Measurements from ENCODE around the gene SAC3D1. TPM values are rescaled to one million over a fixed set of nuclear protein-coding genes. Genes with fewer than 3 reads are reported as not detected.
"Not testable (repeated sequence)": the region's sequence is repeated elsewhere in the genome, so short reads cannot be mapped to it uniquely, and the experiment has no call there.

Gene SAC3D1
- total RNA-seq, 1 donor from 2014 or later, result 25.5 TPM

- no peaks in the 10 kb centered on the region for H3K36me3 ChIP-seq (ENCODE audit: control insufficient read depth, insufficient read depth, low read length)
- no peak for DNase-seq (ENCODE audit: low read depth)
- no peak overlapping the region for H3K4me3 ChIP-seq (ENCODE audit: low read depth, low read length)
- TF ChIP-seq, protein P1, sequence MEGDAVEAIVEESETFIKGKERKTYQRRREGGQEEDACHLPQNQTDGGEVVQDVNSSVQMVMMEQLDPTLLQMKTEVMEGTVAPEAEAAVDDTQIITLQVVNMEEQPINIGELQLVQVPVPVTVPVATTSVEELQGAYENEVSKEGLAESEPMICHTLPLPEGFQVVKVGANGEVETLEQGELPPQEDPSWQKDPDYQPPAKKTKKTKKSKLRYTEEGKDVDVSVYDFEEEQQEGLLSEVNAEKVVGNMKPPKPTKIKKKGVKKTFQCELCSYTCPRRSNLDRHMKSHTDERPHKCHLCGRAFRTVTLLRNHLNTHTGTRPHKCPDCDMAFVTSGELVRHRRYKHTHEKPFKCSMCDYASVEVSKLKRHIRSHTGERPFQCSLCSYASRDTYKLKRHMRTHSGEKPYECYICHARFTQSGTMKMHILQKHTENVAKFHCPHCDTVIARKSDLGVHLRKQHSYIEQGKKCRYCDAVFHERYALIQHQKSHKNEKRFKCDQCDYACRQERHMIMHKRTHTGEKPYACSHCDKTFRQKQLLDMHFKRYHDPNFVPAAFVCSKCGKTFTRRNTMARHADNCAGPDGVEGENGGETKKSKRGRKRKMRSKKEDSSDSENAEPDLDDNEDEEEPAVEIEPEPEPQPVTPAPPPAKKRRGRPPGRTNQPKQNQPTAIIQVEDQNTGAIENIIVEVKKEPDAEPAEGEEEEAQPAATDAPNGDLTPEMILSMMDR (IDR thresholded peaks at IDR 0.05; ENCODE audit: insufficient read depth, low read length, poor library complexity, severe bottlenecking), result no peak
- H3K27me3 ChIP-seq (ENCODE audit: control insufficient read depth, insufficient read depth, low read length), result no peaks in the 10 kb centered on the region
These were observed 42.1 kb upstream of the SAC3D1 start for GRCh38 chr11:64998690-64999431.

GRCh38 chr11:64999478-64999877, 41.5 kb upstream of the SAC3D1 start:
- no peak for DNase-seq (ENCODE audit: low read depth)
- Histone ChIP-seq H3K36me3 (ENCODE audit: control insufficient read depth, insufficient read depth, low read length) (no peaks in the 10 kb centered on the region), H3K27me3 (ENCODE audit: control insufficient read depth, insufficient read depth, low read length) (no peaks in the 10 kb centered on the region), H3K4me3 (ENCODE audit: low read depth, low read length) (no peak overlapping the region)
- TF ChIP-seq, protein P1 (IDR thresholded peaks at IDR 0.05; ENCODE audit: insufficient read depth, low read length, poor library complexity, severe bottlenecking), result no peak

- TF ChIP-seq, protein P1 (IDR thresholded peaks at IDR 0.05; ENCODE audit: insufficient read depth, low read length, poor library complexity, severe bottlenecking), result no peak
- DNase-seq (ENCODE audit: low read depth), result no peak
- Histone ChIP-seq H3K36me3 (ENCODE audit: control insufficient read depth, insufficient read depth, low read length) (no peaks in the 10 kb centered on the region), H3K27me3 (ENCODE audit: control insufficient read depth, insufficient read depth, low read length) (no peaks in the 10 kb centered on the region), H3K4me3 (ENCODE audit: low read depth, low read length) (no peak overlapping the region)
These were observed 38.3 kb upstream of the SAC3D1 start for GRCh38 chr11:65002706-65003105.

DNA sequence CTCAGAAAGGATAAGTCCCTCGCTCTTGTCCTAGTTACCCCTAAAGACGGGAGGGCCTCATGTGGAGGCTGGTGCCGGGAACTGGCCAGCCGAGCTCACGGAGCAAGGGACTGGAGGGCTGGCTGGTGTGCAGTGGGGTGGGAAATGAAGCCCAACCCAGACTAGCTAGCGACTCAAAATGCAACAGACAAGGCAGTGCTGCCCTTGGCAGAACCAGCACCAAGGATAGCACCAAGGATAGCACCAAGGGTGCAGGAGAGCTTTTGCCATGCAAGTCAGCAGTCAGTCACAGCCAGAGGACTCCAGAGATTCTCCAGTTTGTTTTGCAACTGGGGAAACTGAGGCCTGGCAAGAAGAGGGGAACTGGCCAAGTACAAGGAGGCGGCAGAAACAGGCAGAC, 37.7 kb upstream of the SAC3D1 start:
- TF ChIP-seq, protein P1 (IDR thresholded peaks at IDR 0.05; ENCODE audit: insufficient read depth, low read length, poor library complexity, severe bottlenecking), result no peak
- no peaks in the 10 kb centered on the region for H3K36me3 ChIP-seq (ENCODE audit: control insufficient read depth, insufficient read depth, low read length)
- H3K27me3 ChIP-seq (ENCODE audit: control insufficient read depth, insufficient read depth, low read length), result no peaks in the 10 kb centered on the region
- H3K4me3 ChIP-seq (ENCODE audit: low read depth, low read length), result no peak overlapping the region
- DNase-seq (ENCODE audit: low read depth), result no peak

DNA sequence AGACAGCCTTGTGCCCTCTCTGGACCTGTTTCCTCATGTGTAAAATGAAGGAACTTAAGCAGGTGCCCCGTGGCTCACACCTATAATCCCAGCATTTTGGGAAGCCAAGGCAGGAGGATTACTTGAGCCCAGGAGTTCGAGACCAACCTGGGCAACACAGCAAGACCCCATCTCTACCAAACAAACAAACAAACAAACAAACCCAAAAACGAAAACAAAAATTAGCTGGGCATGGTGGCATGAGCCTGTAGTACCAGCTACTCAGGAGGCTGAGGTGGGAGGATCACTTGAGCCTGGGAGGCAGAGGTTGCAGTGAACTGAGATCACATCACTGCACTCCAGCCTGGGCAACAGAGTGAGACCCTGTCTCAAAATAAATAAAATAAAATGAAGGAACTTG, 37.0 kb upstream of the SAC3D1 start:
- not testable (repeated sequence) for H3K4me3 ChIP-seq (ENCODE audit: low read depth, low read length); DNase-seq (ENCODE audit: low read depth); H3K27me3 ChIP-seq (ENCODE audit: control insufficient read depth, insufficient read depth, low read length); H3K36me3 ChIP-seq (ENCODE audit: control insufficient read depth, insufficient read depth, low read length)

GRCh38 chr11:65008016-65008415, 33.0 kb upstream of the SAC3D1 start:
- no peak for DNase-seq (ENCODE audit: low read depth)
- Histone ChIP-seq H3K27me3 (ENCODE audit: control insufficient read depth, insufficient read depth, low read length) (no peaks in the 10 kb centered on the region), H3K36me3 (ENCODE audit: control insufficient read depth, insufficient read depth, low read length) (no peaks in the 10 kb centered on the region), H3K4me3 (ENCODE audit: low read depth, low read length) (no peak overlapping the region)
- TF ChIP-seq, protein P1 (IDR thresholded peaks at IDR 0.05; ENCODE audit: insufficient read depth, low read length, poor library complexity, severe bottlenecking), result no peak
